22Rv1 (cell line): Measurements from ENCODE around the gene CACYBP.

ENCODE experiments used
- H3K27ac ChIP-seq: fragments of 450-650 bp; 2 replicates; pipeline ENCODE4 v1.5.1; 2017
- ZFX ChIP-seq: fragments of 450-650 bp; IDR thresholded peaks from 2 replicates; pipeline ENCODE4 v1.6.1; 2017; ENCODE audit warnings: antibody characterized with exemption, borderline replicate concordance
- TF ChIP-seq, protein P1 (sequence below): fragments of 450-650 bp; IDR thresholded peaks from 2 replicates; pipeline ENCODE4 v1.5.1; 2017; ENCODE audit warnings: mild to moderate bottlenecking

The CACYBP gene, protein sequence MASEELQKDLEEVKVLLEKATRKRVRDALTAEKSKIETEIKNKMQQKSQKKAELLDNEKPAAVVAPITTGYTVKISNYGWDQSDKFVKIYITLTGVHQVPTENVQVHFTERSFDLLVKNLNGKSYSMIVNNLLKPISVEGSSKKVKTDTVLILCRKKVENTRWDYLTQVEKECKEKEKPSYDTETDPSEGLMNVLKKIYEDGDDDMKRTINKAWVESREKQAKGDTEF

DNA sequence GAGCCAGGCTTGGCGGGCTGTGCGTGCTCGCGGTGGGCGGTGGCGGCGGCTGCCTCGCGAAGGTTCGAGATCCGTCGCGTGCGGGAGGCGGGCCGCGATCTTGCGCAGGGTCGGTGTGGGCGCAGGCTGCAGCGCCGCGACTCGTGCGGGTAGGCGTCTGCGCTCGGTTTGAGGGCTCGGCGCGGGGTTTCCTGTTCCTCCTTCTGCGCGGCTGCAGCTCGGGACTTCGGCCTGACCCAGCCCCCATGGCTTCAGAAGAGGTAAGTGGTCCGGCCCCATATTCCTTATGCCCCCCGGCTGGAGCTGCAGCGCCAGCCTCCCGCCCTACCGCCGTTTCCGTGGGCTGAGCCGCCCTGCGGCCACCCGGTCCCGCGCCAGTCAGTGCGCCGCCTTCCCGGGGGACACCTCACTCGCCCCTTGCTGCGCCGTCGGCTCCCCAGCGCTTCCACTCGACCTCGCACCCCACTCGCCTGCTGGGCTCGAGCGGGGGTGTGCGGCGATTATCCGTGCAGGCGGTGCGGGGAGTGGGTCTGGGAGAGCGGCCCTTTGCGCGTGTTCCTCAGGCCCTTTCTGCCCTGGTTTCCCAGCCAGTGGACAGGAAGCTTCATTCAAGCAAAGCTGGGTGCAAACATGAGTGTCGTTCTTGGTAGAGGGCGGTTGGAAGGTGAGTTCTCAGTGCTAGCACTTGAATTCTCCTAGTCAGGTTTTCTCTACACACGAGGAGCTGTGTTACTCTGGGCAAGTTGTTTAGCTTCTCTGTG is at the start of gene CACYBP:
TSS of gene CACYBP (plus strand) at position 12 of the 761 bp plus-strand sequence. CDS start at position 246, 234 bp downstream.
- peak within 1 kb of the TSS; percentile 97 for H3K27ac ChIP-seq
- TF ChIP-seq ZFX, result no peak
- TF ChIP-seq, protein P1, sequence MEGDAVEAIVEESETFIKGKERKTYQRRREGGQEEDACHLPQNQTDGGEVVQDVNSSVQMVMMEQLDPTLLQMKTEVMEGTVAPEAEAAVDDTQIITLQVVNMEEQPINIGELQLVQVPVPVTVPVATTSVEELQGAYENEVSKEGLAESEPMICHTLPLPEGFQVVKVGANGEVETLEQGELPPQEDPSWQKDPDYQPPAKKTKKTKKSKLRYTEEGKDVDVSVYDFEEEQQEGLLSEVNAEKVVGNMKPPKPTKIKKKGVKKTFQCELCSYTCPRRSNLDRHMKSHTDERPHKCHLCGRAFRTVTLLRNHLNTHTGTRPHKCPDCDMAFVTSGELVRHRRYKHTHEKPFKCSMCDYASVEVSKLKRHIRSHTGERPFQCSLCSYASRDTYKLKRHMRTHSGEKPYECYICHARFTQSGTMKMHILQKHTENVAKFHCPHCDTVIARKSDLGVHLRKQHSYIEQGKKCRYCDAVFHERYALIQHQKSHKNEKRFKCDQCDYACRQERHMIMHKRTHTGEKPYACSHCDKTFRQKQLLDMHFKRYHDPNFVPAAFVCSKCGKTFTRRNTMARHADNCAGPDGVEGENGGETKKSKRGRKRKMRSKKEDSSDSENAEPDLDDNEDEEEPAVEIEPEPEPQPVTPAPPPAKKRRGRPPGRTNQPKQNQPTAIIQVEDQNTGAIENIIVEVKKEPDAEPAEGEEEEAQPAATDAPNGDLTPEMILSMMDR, result peak; percentile 21

DNA sequence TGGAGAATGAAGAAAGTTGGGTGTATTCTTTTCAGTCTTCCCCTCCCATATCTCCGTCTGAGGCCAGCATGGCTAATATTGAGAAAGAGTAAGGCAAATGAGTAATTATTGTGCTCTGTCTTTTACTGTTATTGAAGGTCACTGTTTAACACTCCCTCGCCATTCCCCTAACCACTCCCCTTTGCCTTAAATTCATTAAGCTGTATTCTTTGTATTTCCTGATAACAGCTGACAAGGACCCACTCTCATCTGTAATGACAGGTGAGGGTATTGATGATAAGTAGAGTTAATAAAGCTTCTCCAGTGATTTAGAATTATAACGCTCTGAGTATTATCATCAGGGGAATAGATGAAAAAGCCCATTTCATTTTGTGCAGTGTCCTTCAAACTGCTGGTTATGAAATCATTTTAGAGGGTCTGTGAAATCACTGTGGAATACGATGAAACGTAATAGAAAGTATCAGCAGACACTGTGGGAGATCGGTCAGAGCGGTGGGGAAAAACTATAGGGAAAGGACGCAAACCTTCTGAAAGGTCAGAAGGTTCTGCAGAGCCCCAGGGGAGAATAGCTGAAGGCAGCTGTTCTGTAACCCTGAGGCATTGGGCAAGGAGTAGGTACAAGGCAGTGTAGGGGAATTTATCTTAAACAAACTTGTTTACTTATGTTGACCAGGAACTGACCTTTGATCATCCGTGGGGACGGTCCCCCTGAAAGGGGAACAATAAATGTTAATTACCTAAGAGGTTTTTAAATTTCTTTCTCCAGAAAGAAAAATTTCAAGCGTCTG is 46.3 kb upstream of the CACYBP start:
- no peak overlapping the region for H3K27ac ChIP-seq
- no peak for TF ChIP-seq ZFX
- TF ChIP-seq, protein P1, result no peak

DNA sequence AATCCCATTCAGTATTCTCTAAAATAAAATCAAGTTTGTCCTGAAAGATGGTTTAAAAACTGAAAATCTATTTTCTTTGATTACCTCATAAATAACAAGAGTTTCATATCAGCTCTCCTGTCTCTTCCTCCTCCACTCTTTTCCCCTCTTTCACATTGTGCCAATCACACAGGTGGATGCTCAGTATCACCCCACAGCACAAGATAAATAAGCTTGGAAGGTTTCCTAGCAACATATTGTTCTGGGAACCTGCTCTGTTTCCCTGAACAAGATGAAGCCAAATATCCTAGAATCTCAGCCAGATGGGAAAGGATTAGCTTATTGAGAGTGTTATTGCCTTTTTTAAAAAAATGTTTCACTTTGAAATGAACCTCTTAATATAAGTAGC is 45.7 kb upstream of the CACYBP start:
- TF ChIP-seq, protein P1, result no peak
- no peak for TF ChIP-seq ZFX

DNA sequence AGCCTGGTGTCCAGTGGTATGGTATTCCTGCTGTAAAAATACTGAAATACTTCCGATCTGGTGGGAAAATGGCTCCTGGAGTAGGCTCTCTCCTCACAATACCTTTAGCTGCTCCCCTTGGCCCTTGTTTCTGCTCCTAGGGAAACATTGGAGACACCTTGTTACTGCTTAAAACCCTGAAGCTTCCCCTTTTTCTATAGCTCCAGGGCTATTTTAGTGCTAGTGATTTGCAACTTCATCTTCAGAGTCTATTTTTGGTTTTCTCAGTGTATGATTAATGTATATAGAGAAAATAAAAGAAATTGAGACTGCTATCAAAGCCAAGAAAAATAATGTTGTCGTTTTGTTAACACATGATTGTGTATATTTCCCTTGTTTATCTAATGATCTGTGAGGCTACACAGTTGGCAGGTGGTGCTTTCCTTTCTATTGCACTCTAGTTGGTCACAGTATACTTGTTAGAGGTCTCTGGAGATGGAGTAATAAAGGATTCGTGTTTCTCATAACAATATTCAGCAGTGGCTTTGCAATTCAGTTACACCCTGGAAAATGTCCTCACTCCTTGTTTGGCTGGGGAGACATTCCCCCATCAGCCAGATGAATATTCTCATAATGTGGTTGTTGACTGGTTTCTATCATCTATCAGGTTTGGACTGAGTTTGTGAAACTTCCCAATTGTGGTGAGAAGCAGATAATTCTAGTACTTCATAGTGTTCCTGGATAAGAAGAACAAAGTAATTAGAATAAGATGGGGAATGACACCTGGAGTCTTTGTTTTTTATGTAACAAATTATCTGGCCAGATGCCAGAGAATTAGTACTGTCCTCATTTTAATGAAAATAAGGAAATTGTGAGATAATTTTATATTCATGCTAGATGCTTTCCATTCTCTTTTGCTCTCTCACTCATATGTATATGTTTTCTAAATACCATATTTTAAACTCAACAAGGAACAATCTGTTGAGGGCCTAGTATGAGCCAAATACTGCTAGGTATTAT is 44.8 kb upstream of the CACYBP start:
- TF ChIP-seq ZFX, result no peak
- H3K27ac ChIP-seq, result no peak overlapping the region

More for the DNA sequence above, 45.7 kb upstream of the CACYBP start:
- no peak overlapping the region for H3K27ac ChIP-seq

DNA sequence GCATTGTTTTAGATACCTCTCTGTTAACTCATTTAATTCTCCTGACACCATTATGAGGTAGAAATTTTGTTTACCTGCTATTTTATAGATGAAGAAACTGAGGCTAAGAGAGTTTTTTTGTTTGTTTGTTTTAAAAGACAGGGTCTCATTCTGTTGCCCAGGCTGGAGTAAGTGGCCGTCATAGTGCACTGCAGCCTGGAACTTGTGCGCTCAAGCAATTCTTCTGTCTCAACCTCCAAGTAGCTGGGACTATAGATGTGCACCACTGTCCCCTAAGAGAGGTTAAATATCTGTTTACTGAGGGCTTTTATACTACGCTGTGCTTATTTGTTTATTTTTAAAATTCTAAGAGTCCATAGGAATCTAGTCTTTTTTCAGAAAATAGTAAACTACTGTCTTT is 43.7 kb upstream of the CACYBP start:
- H3K27ac ChIP-seq, result no peak overlapping the region
- no peak for TF ChIP-seq ZFX
- TF ChIP-seq, protein P1, result no peak

DNA sequence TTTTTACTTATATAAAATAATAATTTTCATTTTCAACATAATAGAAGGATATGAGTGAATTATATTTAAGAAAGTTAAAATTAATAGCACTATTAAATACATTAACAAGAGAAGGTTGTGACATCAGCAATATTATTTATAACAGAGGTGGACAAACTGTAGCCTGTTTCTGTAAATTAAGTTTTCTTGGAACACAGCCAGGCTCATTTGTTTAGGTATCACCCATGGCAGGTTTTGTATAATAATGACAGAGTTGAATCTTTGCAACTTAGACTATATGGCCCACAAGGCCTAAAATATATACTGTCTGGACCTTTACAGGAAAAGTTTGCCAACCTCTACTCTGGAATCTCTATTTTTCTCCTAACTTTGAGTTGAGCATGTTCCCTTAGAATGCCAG is 42.8 kb upstream of the CACYBP start:
- H3K27ac ChIP-seq, result no peak overlapping the region
- TF ChIP-seq, protein P1, result no peak
- no peak for TF ChIP-seq ZFX

DNA sequence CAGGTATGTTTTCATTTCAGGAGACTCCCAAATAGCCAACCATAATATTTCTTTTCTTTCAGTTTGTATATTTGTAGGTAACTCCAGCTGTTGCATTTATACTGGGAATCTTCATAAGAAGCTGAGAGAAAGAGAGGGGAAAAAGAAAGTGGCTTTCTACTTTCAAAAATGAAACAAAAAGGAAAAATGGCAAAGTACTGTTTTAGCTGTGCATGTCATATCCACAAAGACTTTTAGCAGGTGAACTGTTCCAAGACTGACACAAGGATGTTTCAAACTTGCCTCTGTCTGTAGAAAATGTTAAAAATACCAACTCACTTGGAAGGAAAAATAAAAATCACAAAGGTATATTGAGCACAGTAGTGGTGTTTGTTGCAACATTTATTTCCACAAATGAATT is 41.9 kb upstream of the CACYBP start:
- H3K27ac ChIP-seq, result no peak overlapping the region
- TF ChIP-seq, protein P1, result no peak
- no peak for TF ChIP-seq ZFX
